GM19467 (cell line): ENCODE measurements around the gene BDH1.
"Not testable (repeated sequence)": the region's sequence is repeated elsewhere in the genome, so short reads cannot be mapped to it uniquely, and the experiment has no call there.

Experiments used
- ATAC-seq: cut with Tn5 transposase; IDR thresholded peaks from one replicate; pipeline ENCODE4 v1.9.1; 2021; ENCODE audit warnings: mild to moderate bottlenecking, moderate library complexity; ENCODE audit not compliant: unreplicated experiment

The BDH1 gene

GRCh38 chr3:197522183-197522715 is 33.5 kb downstream of the BDH1 start:
- no peak for ATAC-seq

DNA sequence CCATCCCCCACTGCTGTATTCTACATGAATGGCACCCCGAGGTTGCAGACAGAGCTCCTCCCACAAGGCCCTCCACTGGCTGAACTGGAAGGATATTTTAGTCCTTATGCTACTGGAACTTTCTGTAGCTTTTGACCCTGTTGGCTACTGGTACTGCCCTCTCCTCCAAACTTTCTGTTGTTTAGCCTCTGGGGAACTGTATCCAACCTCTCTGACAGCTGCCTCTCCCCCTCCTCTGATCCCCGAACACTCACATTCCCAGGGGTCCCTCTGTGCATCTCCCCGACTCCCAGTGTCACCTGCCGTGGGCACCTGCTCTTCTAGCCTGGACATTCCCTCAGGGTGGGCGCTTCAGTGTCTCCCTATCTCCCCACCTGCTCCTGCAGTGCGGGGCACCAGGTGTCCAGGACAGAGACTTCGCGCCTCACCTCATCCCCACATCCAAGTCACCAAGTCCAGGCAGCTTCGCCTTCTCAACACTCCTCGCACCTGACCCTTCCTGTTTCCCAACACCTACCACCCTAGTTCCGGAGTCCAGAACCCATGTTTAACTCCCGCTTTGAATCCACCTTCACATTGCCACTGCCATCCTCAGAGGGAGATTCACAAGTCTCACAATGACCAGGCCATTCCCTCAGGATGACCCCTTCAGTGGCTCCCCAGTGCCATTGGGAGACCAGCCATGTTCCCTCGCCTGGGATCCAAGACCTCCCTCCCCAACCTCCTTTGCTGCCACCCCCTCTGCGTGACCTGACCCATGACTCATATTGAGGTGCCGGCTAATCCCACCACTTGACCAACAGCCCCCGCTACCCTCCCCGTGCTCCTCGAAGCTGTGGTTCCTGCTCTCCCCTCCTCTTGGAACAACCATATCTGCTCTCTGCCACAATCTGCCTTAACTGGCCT is 34.2 kb downstream of the BDH1 start:
- ATAC-seq: no peak

GRCh38 chr3:197520311-197521276 is 35.2 kb downstream of the BDH1 start:
- ATAC-seq: no peak

- no peak for ATAC-seq
These were observed 36.0 kb downstream of the BDH1 start for GRCh38 chr3:197519801-197520211.

- no peak for ATAC-seq
These were observed 36.8 kb downstream of the BDH1 start for GRCh38 chr3:197518881-197519421.

- not testable (repeated sequence) for ATAC-seq
These were observed 37.7 kb downstream of the BDH1 start for GRCh38 chr3:197517922-197518683.

DNA sequence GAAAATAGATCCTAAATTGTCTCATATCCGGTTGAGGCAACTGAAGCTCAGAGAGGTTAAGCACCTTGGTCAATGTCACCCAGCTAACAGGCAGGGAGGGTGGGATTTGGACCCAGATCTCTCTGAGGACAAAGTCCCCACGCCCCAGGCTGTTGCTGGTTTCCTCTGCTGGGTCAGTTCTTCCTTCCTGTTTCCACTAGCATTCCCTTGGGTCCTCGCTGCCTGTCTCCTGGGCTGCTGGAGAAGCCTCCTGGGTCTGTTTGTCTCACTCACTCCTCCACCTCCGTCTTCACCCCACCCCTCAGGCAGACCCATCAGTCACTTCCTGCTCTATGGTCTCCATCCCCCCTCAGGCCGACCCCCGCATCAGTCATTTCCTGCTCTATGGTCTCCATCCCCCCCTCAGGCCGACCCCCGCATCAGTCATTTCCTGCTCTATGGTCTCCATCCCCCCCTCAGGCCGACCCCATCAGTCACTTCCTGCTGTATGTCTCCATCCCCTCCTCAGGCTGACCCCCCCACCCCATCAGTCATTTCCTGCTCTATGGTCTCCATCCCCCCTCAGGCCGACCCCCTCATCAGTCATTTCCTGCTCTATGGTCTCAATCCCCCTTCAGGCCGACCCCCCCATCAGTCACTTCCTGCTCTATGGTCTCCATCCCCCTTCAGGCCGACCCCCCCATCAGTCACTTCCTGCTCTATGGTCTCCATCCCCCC is 38.7 kb downstream of the BDH1 start:
- ATAC-seq: not testable (repeated sequence)

- no peak for ATAC-seq
These were observed 39.3 kb downstream of the BDH1 start for GRCh38 chr3:197516517-197516889.

DNA sequence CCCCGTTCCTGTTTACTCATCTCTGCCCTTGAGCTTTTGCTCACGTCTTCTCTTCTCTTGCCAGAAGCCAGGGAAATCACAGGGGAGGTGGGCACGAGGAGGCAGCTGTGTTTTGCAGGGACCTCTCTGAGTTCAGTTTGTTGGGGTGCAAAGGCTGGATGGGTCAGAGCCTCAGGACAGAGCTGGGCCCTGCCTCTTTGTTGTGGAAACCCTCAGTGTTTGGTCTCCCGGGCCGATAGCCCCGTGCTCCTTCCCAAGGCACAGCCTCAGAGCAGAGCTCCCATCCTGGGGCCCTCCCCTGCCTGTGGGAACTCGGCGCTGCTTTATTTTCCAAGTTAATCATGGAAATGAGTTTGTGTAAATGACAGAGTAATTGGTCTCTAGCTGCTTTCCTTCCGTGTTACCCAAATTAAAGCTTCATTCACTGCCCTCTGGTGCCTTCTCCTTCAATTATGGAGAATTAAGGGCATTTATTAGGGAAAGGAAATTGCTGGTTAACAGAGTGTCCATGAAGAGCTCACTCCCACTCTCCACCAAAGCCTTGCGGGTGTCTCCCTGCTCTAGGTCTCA is 40.9 kb downstream of the BDH1 start:
- ATAC-seq: no peak

- ATAC-seq: no peak
These were observed 41.6 kb downstream of the BDH1 start for GRCh38 chr3:197513953-197514785.

DNA sequence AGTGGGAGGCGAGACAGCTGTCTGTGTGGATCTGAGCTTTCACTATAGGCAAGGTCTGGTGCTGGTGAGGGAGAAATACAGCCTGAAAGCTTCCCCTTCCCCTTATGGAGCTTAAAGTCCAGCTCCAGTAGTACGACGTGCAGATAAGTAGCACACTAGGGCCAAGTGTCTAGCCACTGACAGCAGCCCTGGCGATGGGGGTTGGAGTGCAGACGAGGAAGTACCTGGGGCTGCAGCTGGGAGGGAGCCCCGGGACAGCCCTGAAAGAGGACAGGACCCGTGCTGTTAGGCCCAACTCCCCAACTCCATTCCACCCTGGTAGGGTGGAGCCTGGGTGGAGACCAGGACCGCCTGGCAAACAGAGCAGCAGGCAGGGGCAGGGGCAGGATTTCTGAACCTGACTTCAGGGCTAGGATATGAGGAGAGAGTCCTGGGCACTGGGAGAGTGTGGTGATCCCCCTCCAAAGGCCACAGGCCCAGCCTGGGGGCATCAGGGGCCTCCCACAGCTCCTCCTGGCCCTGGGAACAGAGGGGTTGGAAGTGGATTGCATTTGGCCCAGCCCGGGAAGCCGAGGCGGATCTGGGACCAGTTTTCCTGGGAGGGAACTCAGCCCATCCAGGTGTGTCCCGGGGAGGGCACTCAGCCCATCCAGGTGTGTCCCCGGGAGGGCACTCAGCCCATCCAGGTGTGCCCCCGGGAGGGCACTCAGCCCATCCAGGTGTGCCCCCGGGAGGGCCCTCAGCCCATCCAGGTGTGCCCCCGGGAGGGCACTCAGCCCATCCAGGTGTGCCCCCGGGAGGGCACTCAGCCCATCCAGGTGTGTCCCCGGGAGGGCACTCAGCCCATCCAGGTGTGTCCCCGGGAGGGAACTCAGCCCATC is 42.8 kb downstream of the BDH1 start:
- no peak for ATAC-seq

DNA sequence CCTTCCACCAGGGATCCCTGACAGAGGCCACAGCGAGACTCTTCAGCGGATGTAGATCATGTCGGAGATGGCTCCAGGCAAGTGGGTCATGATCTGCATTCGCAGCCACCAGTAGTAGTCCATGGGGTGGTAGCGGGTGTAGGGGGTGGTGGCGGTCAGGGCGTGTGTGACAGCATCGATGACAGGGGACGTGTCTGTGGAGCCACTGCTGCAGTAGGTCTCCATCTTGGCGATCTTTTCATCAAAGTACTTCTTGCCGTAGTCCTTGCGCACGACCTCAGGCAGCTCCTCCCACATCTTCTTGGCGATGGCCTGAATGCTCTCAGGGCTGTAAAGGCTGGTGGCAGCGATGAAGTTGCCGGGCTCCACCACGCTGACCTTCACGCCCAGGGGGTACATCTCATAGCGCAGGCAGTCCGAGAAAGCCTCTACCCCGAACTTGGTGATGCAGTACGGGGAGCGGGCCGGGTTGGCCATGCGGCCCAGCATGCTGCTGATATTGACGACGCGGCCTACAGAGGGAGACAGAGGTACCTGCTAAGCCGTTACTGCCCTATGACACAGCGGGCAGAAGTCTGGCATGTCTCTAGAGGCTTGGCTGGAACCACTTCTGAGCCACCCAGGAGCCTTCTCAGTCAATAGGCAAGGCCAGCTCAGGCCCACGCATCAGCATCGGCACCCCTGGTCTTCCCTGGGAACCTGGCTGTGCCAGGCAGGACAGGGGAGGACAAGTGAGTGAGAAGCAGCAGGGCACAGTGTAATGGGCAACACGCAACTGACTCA is 43.7 kb downstream of the BDH1 start:
- no peak for ATAC-seq

DNA sequence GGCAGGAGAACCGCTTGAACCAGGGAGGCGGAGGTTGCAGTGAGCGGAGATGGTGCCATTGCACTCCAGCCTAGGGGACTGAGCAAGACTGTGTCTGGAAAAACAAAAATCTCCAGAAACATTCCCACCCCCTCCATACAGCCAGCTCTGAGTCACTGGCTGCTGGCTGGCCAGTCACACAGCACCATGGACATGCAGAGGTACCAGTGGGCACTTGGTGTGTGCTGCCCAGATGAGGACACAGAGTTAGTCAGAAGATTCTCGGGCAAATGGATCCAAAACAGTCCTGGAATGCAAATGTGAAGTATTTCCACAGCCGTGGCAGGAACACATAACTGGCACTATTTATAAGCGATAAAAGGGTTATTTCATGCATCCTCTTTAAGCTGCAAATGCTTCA is 44.6 kb downstream of the BDH1 start:
- no peak for ATAC-seq

- ATAC-seq: no peak
These were observed 45.1 kb downstream of the BDH1 start for GRCh38 chr3:197510642-197511018.

GRCh38 chr3:197508924-197509775 is 46.6 kb downstream of the BDH1 start:
- no peak for ATAC-seq

GRCh38 chr3:197508461-197508860 is 47.3 kb downstream of the BDH1 start:
- ATAC-seq: no peak
